Mucosa of stomach (tissue), 1 donor: ENCODE measurements around the gene MAST3.
"Not testable (repeated sequence)": the region's sequence is repeated elsewhere in the genome, so short reads cannot be mapped to it uniquely, and the experiment has no call there.

ENCODE experiments used
- H3K27me3 ChIP-seq: one replicate; pipeline ENCODE4 v1.7.0; 2013; ENCODE audit warnings: mild to moderate bottlenecking, low read length; ENCODE audit not compliant: control insufficient read depth, insufficient read depth
- H3K36me3 ChIP-seq: one replicate; pipeline ENCODE4 v1.7.0; 2013; ENCODE audit warnings: low read length; ENCODE audit not compliant: control insufficient read depth, insufficient read depth
- H3K4me1 ChIP-seq: one replicate; pipeline ENCODE4 v1.7.0; 2013; ENCODE audit warnings: mild to moderate bottlenecking, low read length; ENCODE audit not compliant: control insufficient read depth, insufficient read depth
- H3K4me3 ChIP-seq: one replicate; pipeline ENCODE4 v1.7.0; 2013; ENCODE audit warnings: low read length
- H3K9ac ChIP-seq: one replicate; pipeline ENCODE4 v1.7.0; 2013; ENCODE audit warnings: mild to moderate bottlenecking, low read length, moderate library complexity
- H3K9me3 ChIP-seq: one replicate; pipeline ENCODE4 v1.7.0; 2013; ENCODE audit warnings: mild to moderate bottlenecking, low read length, moderate library complexity; ENCODE audit not compliant: control insufficient read depth
- donor health status: Pancreatic carcinoma.

Gene MAST3

GRCh38 chr19:18159059-18159616 lies 61.6 kb downstream of the MAST3 start:
- not testable (repeated sequence) for H3K36me3 ChIP-seq, H3K9ac ChIP-seq, H3K4me3 ChIP-seq, H3K27me3 ChIP-seq, H3K9me3 ChIP-seq
- peaks cover 44% of the 10 kb centered on the region for H3K4me1 ChIP-seq

- Histone ChIP-seq H3K4me1 (peaks cover 38% of the 10 kb centered on the region), H3K9me3 (no peaks in the 10 kb centered on the region), H3K9ac (no peak overlapping the region), H3K4me3 (no peak overlapping the region), H3K36me3 (no peaks in the 10 kb centered on the region), H3K27me3 (no peaks in the 10 kb centered on the region)
Observed at GRCh38 chr19:18159810-18160209, 62.2 kb downstream of the MAST3 start.

GRCh38 chr19:18160493-18160970 lies 63.0 kb downstream of the MAST3 start:
- Histone ChIP-seq H3K9ac (no peak overlapping the region), H3K36me3 (no peaks in the 10 kb centered on the region), H3K9me3 (no peaks in the 10 kb centered on the region), H3K4me3 (no peak overlapping the region), H3K27me3 (no peaks in the 10 kb centered on the region), H3K4me1 (peaks cover 31% of the 10 kb centered on the region)

- Histone ChIP-seq H3K9me3 (no peaks in the 10 kb centered on the region), H3K4me3 (no peak overlapping the region), H3K36me3 (no peaks in the 10 kb centered on the region), H3K4me1 (peaks cover 25% of the 10 kb centered on the region), H3K27me3 (no peaks in the 10 kb centered on the region), H3K9ac (no peak overlapping the region)
Observed at GRCh38 chr19:18160971-18161635, 63.5 kb downstream of the MAST3 start.

GRCh38 chr19:18161636-18162002 lies 64.0 kb downstream of the MAST3 start:
- Histone ChIP-seq H3K9me3 (no peaks in the 10 kb centered on the region), H3K27me3 (no peaks in the 10 kb centered on the region), H3K36me3 (no peaks in the 10 kb centered on the region), H3K4me3 (no peak overlapping the region), H3K4me1 (peaks cover 20% of the 10 kb centered on the region), H3K9ac (no peak overlapping the region)

GRCh38 chr19:18164072-18164471 lies 66.5 kb downstream of the MAST3 start:
- no peaks in the 10 kb centered on the region for H3K36me3 ChIP-seq
- peaks cover 8% of the 10 kb centered on the region for H3K4me1 ChIP-seq
- no peaks in the 10 kb centered on the region for H3K9me3 ChIP-seq
- H3K4me3 ChIP-seq, result no peak overlapping the region
- no peak overlapping the region for H3K9ac ChIP-seq
- H3K27me3 ChIP-seq, result no peaks in the 10 kb centered on the region

- no peaks in the 10 kb centered on the region for H3K36me3 ChIP-seq
- no peak overlapping the region for H3K4me3 ChIP-seq
- H3K27me3 ChIP-seq, result no peaks in the 10 kb centered on the region
- H3K9me3 ChIP-seq, result no peaks in the 10 kb centered on the region
- peaks cover under 1% of the 10 kb centered on the region for H3K4me1 ChIP-seq
- no peak overlapping the region for H3K9ac ChIP-seq
Observed at GRCh38 chr19:18165794-18166544, 68.4 kb downstream of the MAST3 start.

GRCh38 chr19:18167011-18167410 lies 69.4 kb downstream of the MAST3 start:
- Histone ChIP-seq H3K27me3 (no peaks in the 10 kb centered on the region), H3K9me3 (no peaks in the 10 kb centered on the region), H3K4me1 (no peaks in the 10 kb centered on the region), H3K9ac (no peak overlapping the region), H3K36me3 (no peaks in the 10 kb centered on the region), H3K4me3 (no peak overlapping the region)

GRCh38 chr19:18167975-18168645 lies 70.5 kb downstream of the MAST3 start:
- Histone ChIP-seq H3K4me3 (no peak overlapping the region), H3K27me3 (no peaks in the 10 kb centered on the region), H3K36me3 (no peaks in the 10 kb centered on the region), H3K9ac (no peak overlapping the region), H3K4me1 (peaks cover under 1% of the 10 kb centered on the region), H3K9me3 (no peaks in the 10 kb centered on the region)

GRCh38 chr19:18168673-18169381 lies 71.2 kb downstream of the MAST3 start:
- H3K27me3 ChIP-seq, result no peaks in the 10 kb centered on the region
- no peak overlapping the region for H3K9ac ChIP-seq
- no peaks in the 10 kb centered on the region for H3K36me3 ChIP-seq
- H3K4me3 ChIP-seq, result no peak overlapping the region
- no peaks in the 10 kb centered on the region for H3K9me3 ChIP-seq
- H3K4me1 ChIP-seq, result peaks cover 4% of the 10 kb centered on the region

GRCh38 chr19:18170714-18171255 lies 73.2 kb downstream of the MAST3 start:
- no peaks in the 10 kb centered on the region for H3K9me3 ChIP-seq
- peaks cover 16% of the 10 kb centered on the region for H3K4me1 ChIP-seq
- H3K36me3 ChIP-seq, result no peaks in the 10 kb centered on the region
- no peak overlapping the region for H3K9ac ChIP-seq
- H3K27me3 ChIP-seq, result no peaks in the 10 kb centered on the region
- no peak overlapping the region for H3K4me3 ChIP-seq
